Keratinocyte (primary cell): ENCODE data around the gene SERPIND1.

Experiments
- CTCF ChIP-seq, 3 experiments: IDR thresholded peaks in 1 of 3; conservative IDR thresholded peaks in 1 of 3; optimal IDR thresholded peaks in 1 of 3; 2 replicates in 2 of 3; 3 replicates in 1 of 3; pipeline versions ENCODE3 to v1.5.1; 2011; ENCODE audit warnings: low read length in 3 of 3, mild to moderate bottlenecking in 3 of 3, moderate library complexity in 2 of 3, control low read depth in 1 of 3, inconsistent platforms in 1 of 3; ENCODE audit not compliant: insufficient read depth in 2 of 3; ENCODE audit errors: extremely low read depth in 1 of 3
- EZH2 ChIP-seq: IDR thresholded peaks from one replicate; pipeline ENCODE4 v1.6.1; 2012; ENCODE audit warnings: inconsistent platforms, mild to moderate bottlenecking, low read length, moderate library complexity

GRCh38 chr22:20750461-20751184 lies 23.3 kb upstream of the SERPIND1 start:
- no peak for TF ChIP-seq CTCF (optimal IDR thresholded peaks at IDR 0.05 in 1 of 3, IDR thresholded peaks at IDR 0.05 in 1 of 3, conservative IDR thresholded peaks at IDR 0.05 in 1 of 3; ENCODE audit: extremely low read depth in 1 of 3, insufficient read depth in 2 of 3, low read length in 3 of 3)
- TF ChIP-seq EZH2: no peak
